Common myeloid progenitor, CD34-positive (primary cell): ENCODE measurements around the gene GEN1.

Source experiments
- CTCF ChIA-PET: fragments of 350-600 bp; sonication (Branson Sonifier 250); formaldehyde crosslinking; loops from one replicate; lab custom pipeline; 2021; ENCODE audit warnings: antibody characterized with exemption; lab: Charles Lee
- POLR2A ChIA-PET: fragments of 350-600 bp; sonication (Branson Sonifier 250); formaldehyde crosslinking; loops from one replicate; lab custom pipeline; 2021; ENCODE audit warnings: antibody characterized with exemption; lab: Charles Lee
- DNase-seq, 3 donors: peaks; one replicate each; pipeline versions ENCODE4 v3.0.0 to v3.0.0-alpha.2; 2013
- H3K27ac ChIP-seq, 2 experiments: 1 replicate in 1 of 2; 2 replicates in 1 of 2; pipeline ENCODE4 v1.7.0; 2013; ENCODE audit warnings: inconsistent platforms in 2 of 2, low read length in 2 of 2, mild to moderate bottlenecking in 2 of 2, low read depth in 1 of 2, moderate library complexity in 1 of 2; ENCODE audit not compliant: severe bottlenecking in 2 of 2, insufficient read depth in 1 of 2, poor library complexity in 1 of 2
- H3K27me3 ChIP-seq, 5 experiments: replicated peaks in 2 of 5; 1 replicate in 3 of 5; 2 replicates in 2 of 5; pipeline versions ENCODE4 v1.6.1 to v1.7.0; 2013; ENCODE audit warnings: low read length in 4 of 5, mild to moderate bottlenecking in 2 of 5, moderate library complexity in 2 of 5, inconsistent platforms in 1 of 5; ENCODE audit not compliant: insufficient read depth in 5 of 5, control insufficient read depth in 4 of 5
- H3K36me3 ChIP-seq, 4 experiments: 1 replicate in 2 of 4; 2 replicates in 2 of 4; pipeline versions ENCODE4 v1.6.1 to v1.7.0; 2013; ENCODE audit warnings: low read length in 3 of 4, control low read depth in 1 of 4, mild to moderate bottlenecking in 1 of 4; ENCODE audit not compliant: control insufficient read depth in 4 of 4, insufficient read depth in 4 of 4
- H3K4me1 ChIP-seq, 4 experiments: 1 replicate in 3 of 4; 2 replicates in 1 of 4; pipeline versions ENCODE4 v1.6.1 to v1.7.1; 2013; ENCODE audit warnings: low read length in 3 of 4, mild to moderate bottlenecking in 3 of 4, control low read depth in 1 of 4, inconsistent platforms in 1 of 4, moderate library complexity in 1 of 4; ENCODE audit not compliant: control insufficient read depth in 4 of 4, insufficient read depth in 4 of 4; ENCODE audit errors: control extremely low read depth in 1 of 4
- H3K4me3 ChIP-seq, 7 experiments: 1 replicate in 4 of 7; 2 replicates in 3 of 7; pipeline versions ENCODE4 v1.5.1 to v1.7.0; 2013; ENCODE audit warnings: mild to moderate bottlenecking in 7 of 7, low read length in 6 of 7, moderate library complexity in 6 of 7, inconsistent platforms in 2 of 7, low read depth in 2 of 7, control low read depth in 1 of 7; ENCODE audit not compliant: insufficient read depth in 4 of 7, control insufficient read depth in 1 of 7; ENCODE audit errors: extremely low read depth in 1 of 7
- H3K9me3 ChIP-seq, 5 experiments: 1 replicate in 4 of 5; 2 replicates in 1 of 5; pipeline versions ENCODE4 v1.6.1 to v1.7.1; 2013; ENCODE audit warnings: low read length in 4 of 5, mild to moderate bottlenecking in 2 of 5, inconsistent platforms in 1 of 5, low read depth in 1 of 5, moderate library complexity in 1 of 5; ENCODE audit not compliant: control insufficient read depth in 4 of 5, insufficient read depth in 2 of 5; ENCODE audit errors: control extremely low read depth in 1 of 5
- WGBS: methylation state at CpG from one replicate; pipeline ENCODE4 v1.1.5; 2013; ENCODE audit not compliant: insufficient coverage; 5-methylcytosine and 5-hydroxymethylcytosine counted together

Gene GEN1

GRCh38 chr2:17759805-17760204 is 5.9 kb downstream of the GEN1 start:
- Histone ChIP-seq H3K36me3 (peaks cover 0 to 14% (median 2%) of the 10 kb centered on the region in 4 experiments), H3K4me3 (no peak overlapping the region), H3K4me1 (peaks cover 4 to 20% (median 9%) of the 10 kb centered on the region in 4 experiments), H3K9me3 (no peaks in the 10 kb centered on the region), H3K27ac (no peak overlapping the region), H3K27me3 (no peaks in the 10 kb centered on the region)
- POLR2A ChIA-PET, result no interaction called here
- CTCF ChIA-PET, result interaction anchor here (0.8 to 1.1 kb wide), 3 partner anchors 8 to 72 kb away, joined by 3 to 5 read pairs (median 4); no protein-coding TSS in a partner anchor
- WGBS, result 82% methylated on average over 2 of the region's 2 CpGs
- no peak for DNase-seq

DNA sequence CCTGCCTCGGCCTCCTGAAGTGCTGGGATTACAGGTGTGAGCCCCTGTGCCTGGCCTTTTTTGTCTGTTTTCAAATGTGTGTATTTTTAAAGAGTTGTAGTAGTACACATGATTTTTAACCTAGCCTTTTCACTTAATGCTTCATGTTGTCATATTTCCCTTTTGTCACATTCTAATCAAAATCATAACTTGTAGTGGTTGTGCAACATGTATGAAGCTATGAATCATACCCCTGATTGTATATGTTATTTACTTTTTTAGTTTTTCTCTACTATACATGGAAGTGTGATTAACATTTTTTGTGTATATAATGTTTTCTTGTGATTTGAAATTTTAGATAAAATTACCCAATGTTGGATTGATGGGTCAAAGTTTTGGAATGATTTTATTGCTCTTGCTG is 8.5 kb downstream of the GEN1 start:
- no peaks in the 10 kb centered on the region for H3K9me3 ChIP-seq
- H3K27me3 ChIP-seq, result no peaks in the 10 kb centered on the region
- H3K27ac ChIP-seq, result no peak overlapping the region
- no CpG with 5 or more reads among the region's 1 CpG for WGBS
- DNase-seq, result no peak
- peaks cover 0 to 21% (median 3%) of the 10 kb centered on the region in 4 experiments for H3K36me3 ChIP-seq
- CTCF ChIA-PET, result interaction anchor here (1.4 kb wide), 1 partner anchor 10 kb away, joined by 4 read pairs; no protein-coding TSS in a partner anchor
- POLR2A ChIA-PET, result no interaction called here
- no peak overlapping the region for H3K4me3 ChIP-seq
- H3K4me1 ChIP-seq, result peaks cover 0 to 5% (median 0%) of the 10 kb centered on the region in 4 experiments

GRCh38 chr2:17763641-17764333 is 9.8 kb downstream of the GEN1 start:
- CTCF ChIA-PET, result no interaction called here
- POLR2A ChIA-PET, result no interaction called here
- H3K27ac ChIP-seq, result no peak overlapping the region
- no peaks in the 10 kb centered on the region for H3K27me3 ChIP-seq
- no peak for DNase-seq
- no peaks in the 10 kb centered on the region for H3K9me3 ChIP-seq
- 93% methylated on average over 7 of the region's 10 CpGs for WGBS
- H3K36me3 ChIP-seq, result peaks cover 0 to 24% (median 5%) of the 10 kb centered on the region in 4 experiments
- H3K4me3 ChIP-seq, result no peak overlapping the region
- H3K4me1 ChIP-seq, result peaks cover 0 to 5% (median 0%) of the 10 kb centered on the region in 4 experiments

DNA sequence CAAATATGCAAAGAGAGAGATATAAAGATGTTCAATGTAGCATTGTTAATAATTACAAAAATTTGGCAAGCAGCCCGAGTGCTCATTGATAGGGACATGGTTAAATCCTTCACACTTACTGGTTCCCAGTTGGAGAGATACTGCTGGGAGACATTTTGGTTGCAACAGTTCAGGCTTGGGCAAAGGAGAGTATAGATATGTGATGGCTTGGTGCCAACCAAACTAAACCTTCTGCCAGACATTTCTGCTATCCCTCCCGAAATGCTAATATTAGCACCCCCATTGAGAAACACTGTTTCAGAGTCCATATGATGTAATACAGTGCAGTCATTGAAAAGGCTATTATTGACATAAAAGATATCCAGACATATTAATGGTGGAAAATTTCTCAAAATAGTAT is 11.5 kb downstream of the GEN1 start:
- WGBS, result no CpG with 5 or more reads among the region's 2 CpGs
- no peaks in the 10 kb centered on the region for H3K27me3 ChIP-seq
- no peaks in the 10 kb centered on the region for H3K4me1 ChIP-seq
- DNase-seq, result no peak
- ChIA-PET POLR2A (no interaction called here), CTCF (no interaction called here)
- H3K9me3 ChIP-seq, result no peaks in the 10 kb centered on the region
- no peak overlapping the region for H3K4me3 ChIP-seq
- H3K27ac ChIP-seq, result no peak overlapping the region
- peaks cover 0 to 24% (median 5%) of the 10 kb centered on the region in 4 experiments for H3K36me3 ChIP-seq

DNA sequence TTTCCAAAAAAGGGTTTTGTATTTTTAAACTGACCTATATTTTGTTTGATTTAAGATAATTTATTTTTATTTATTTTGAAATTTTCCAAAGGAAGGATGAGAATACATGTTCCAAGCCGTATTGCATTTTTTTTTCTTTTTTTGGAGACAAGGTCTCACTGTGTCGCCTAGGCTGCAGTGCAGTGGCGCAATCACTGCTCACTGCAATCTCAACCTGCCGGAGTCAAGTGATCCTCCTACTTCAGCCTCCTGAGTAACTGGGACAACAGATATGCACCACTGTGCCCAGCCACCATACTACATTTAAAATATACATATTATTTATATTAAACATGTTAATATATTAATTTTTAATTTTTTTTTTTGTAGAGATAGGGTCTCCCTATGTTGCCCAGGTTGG is 15.0 kb downstream of the GEN1 start:
- no peaks in the 10 kb centered on the region for H3K27me3 ChIP-seq
- H3K27ac ChIP-seq, result no peak overlapping the region
- H3K36me3 ChIP-seq, result peaks cover 0 to 21% (median 6%) of the 10 kb centered on the region in 4 experiments
- H3K4me1 ChIP-seq, result no peaks in the 10 kb centered on the region
- DNase-seq, result no peak
- CTCF ChIA-PET, result no interaction called here
- POLR2A ChIA-PET, result no interaction called here
- H3K4me3 ChIP-seq, result no peak overlapping the region
- H3K9me3 ChIP-seq, result no peaks in the 10 kb centered on the region
- 97% methylated on average over 4 of the region's 4 CpGs for WGBS

GRCh38 chr2:17771956-17772355 is 18.0 kb downstream of the GEN1 start:
- no peak for DNase-seq
- Histone ChIP-seq H3K9me3 (no peaks in the 10 kb centered on the region), H3K4me1 (no peaks in the 10 kb centered on the region), H3K27me3 (no peaks in the 10 kb centered on the region), H3K4me3 (no peak overlapping the region), H3K36me3 (peaks cover 2 to 19% (median 5%) of the 10 kb centered on the region in 4 experiments), H3K27ac (no peak overlapping the region)
- ChIA-PET POLR2A (no interaction called here), CTCF (interaction anchor here (1.0 kb wide), 1 partner anchor 9 kb away, joined by 4 read pairs; no protein-coding TSS in a partner anchor)
- no CpG with 5 or more reads among the region's 2 CpGs for WGBS

GRCh38 chr2:17772532-17772931 is 18.6 kb downstream of the GEN1 start:
- POLR2A ChIA-PET, result no interaction called here
- H3K36me3 ChIP-seq, result peaks cover 2 to 19% (median 5%) of the 10 kb centered on the region in 4 experiments
- no peaks in the 10 kb centered on the region for H3K9me3 ChIP-seq
- CTCF ChIA-PET, result interaction anchor here (0.6 to 1.3 kb wide), 3 partner anchors 10 to 47 kb away, joined by 3 to 4 read pairs (median 3); no protein-coding TSS in a partner anchor
- 80% methylated on average over 1 of the region's 2 CpGs for WGBS
- DNase-seq, result no peak
- no peak overlapping the region for H3K4me3 ChIP-seq
- H3K27ac ChIP-seq, result no peak overlapping the region
- no peaks in the 10 kb centered on the region for H3K27me3 ChIP-seq
- no peaks in the 10 kb centered on the region for H3K4me1 ChIP-seq
